Spleen (tissue), 7 donors: Measurements from ENCODE around the gene CDK12.

Source experiments
- POLR2A ChIP-seq, 3 donors: fragments of 450-650 bp; IDR thresholded peaks; one replicate each; pipeline ENCODE4 v1.5.1; 2017; ENCODE audit warnings: antibody characterized with exemption in 3 of 3, mild to moderate bottlenecking in 1 of 3
- POLR2AphosphoS5 ChIP-seq, 3 donors: sonication (generic); formaldehyde crosslinking; IDR thresholded peaks; one replicate each; pipeline ENCODE4 v1.5.1; 2017; ENCODE audit warnings: antibody characterized with exemption in 3 of 3
- TF ChIP-seq, protein P1 (sequence below), 11 experiments: fragments of 200-600 bp in 7 of 11; fragments of 450-650 bp in 4 of 11; sonication (generic) in 4 of 11; IDR thresholded peaks in 8 of 11; conservative IDR thresholded peaks in 3 of 11; 1 replicate in 7 of 11; 2 replicates in 4 of 11; pipeline versions ENCODE4 v1.4.0 to v1.8.0; 2016 to 2021; ENCODE audit warnings: antibody characterized with exemption in 11 of 11, inconsistent platforms in 4 of 11, mild to moderate bottlenecking in 1 of 11
- donor health status: DM: no; HTN: no; CAD: no; lungs with moderate emphysema.
- donor health status: DM: no; HTN: no; CAD: no.
- donor health status: DM: no; HTN: no; CAD: no.

- no peak for TF ChIP-seq POLR2A (IDR thresholded peaks at IDR 0.05)
- TF ChIP-seq, protein P1, sequence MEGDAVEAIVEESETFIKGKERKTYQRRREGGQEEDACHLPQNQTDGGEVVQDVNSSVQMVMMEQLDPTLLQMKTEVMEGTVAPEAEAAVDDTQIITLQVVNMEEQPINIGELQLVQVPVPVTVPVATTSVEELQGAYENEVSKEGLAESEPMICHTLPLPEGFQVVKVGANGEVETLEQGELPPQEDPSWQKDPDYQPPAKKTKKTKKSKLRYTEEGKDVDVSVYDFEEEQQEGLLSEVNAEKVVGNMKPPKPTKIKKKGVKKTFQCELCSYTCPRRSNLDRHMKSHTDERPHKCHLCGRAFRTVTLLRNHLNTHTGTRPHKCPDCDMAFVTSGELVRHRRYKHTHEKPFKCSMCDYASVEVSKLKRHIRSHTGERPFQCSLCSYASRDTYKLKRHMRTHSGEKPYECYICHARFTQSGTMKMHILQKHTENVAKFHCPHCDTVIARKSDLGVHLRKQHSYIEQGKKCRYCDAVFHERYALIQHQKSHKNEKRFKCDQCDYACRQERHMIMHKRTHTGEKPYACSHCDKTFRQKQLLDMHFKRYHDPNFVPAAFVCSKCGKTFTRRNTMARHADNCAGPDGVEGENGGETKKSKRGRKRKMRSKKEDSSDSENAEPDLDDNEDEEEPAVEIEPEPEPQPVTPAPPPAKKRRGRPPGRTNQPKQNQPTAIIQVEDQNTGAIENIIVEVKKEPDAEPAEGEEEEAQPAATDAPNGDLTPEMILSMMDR (IDR thresholded peaks at IDR 0.05 in 8 of 11, conservative IDR thresholded peaks at IDR 0.05 in 3 of 11), result no peak
- TF ChIP-seq POLR2AphosphoS5 (IDR thresholded peaks at IDR 0.05), result no peak
Measured at GRCh38 chr17:39534768-39535405, 73.6 kb downstream of the CDK12 start.
